LNCaP clone FGC (cell line): ENCODE measurements around the gene KRTAP3-2.

ENCODE experiments used
- DNase-seq: peaks from one replicate; pipeline ENCODE4 v3.0.0-alpha.2; 2011; ENCODE audit warnings: low read depth
- H3K4me3 ChIP-seq: 2 replicates; pipeline ENCODE4 v1.5.1; 2011; ENCODE audit warnings: mild to moderate bottlenecking, low read depth, low read length, control low read depth
- TF ChIP-seq, protein P1 (sequence below): IDR thresholded peaks from 2 replicates; pipeline ENCODE4 v1.5.1; 2012; ENCODE audit warnings: mild to moderate bottlenecking; ENCODE audit not compliant: control insufficient read depth, insufficient read depth; ENCODE audit errors: extremely low read depth

The KRTAP3-2 gene

DNA sequence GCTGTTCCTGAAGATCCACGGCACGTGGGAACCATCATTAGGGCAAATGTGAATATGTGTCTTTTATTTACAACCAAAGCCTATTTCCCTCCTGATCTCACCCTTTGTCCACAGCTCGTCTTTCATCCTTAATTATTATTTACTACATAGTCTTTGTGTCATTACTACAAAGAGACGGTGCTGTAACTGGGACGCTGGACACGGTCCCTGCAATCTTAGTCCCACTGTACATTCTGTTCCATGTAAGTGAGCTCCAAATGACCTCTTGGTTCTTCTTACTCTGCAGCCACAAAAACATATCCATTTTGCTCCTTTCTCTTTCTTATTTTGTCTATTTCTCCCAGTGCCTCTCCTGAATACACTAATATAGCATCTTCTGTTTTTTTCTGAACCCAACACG, 49.5 kb downstream of the KRTAP3-2 start:
- DNase-seq, result no peak
- TF ChIP-seq, protein P1, sequence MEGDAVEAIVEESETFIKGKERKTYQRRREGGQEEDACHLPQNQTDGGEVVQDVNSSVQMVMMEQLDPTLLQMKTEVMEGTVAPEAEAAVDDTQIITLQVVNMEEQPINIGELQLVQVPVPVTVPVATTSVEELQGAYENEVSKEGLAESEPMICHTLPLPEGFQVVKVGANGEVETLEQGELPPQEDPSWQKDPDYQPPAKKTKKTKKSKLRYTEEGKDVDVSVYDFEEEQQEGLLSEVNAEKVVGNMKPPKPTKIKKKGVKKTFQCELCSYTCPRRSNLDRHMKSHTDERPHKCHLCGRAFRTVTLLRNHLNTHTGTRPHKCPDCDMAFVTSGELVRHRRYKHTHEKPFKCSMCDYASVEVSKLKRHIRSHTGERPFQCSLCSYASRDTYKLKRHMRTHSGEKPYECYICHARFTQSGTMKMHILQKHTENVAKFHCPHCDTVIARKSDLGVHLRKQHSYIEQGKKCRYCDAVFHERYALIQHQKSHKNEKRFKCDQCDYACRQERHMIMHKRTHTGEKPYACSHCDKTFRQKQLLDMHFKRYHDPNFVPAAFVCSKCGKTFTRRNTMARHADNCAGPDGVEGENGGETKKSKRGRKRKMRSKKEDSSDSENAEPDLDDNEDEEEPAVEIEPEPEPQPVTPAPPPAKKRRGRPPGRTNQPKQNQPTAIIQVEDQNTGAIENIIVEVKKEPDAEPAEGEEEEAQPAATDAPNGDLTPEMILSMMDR, result no peak
- H3K4me3 ChIP-seq, result no peak overlapping the region

DNA sequence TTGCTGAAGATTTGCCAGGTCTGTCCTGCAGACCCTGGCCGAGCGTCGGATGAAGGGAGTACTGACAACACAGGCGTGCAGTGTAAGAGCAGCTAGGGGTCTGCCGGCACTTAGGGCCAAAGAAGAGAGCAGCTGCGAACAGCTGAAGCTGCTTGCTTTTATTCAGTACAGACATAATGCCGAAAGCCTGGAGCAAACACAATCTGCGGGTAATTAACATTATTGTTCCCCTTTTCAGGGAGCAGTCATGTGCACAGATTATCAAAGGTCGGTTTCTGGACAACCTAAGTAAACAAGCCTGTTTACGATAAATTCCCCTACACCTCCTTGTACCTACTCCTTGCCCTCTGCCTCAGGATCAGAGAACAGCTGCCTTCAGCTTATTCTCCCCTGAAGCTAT, 50.3 kb downstream of the KRTAP3-2 start:
- no peak overlapping the region for H3K4me3 ChIP-seq
- no peak for DNase-seq
- TF ChIP-seq, protein P1, result no peak
